ENCODE measurements around the gene TUBAL3. TPM values are rescaled to one million over a fixed set of nuclear protein-coding genes. Genes with fewer than 3 reads are reported as not detected.

The TUBAL3 gene
- total RNA-seq, 2 experiments from 2014 or later = not detected

- CTCF ChIA-PET = interaction anchor here (0.8 kb wide), 1 partner anchor 146 kb away, joined by 3 read pairs; no protein-coding TSS in a partner anchor
- POLR2A ChIA-PET = no interaction called here
These were observed 48.9 kb downstream of the TUBAL3 start for GRCh38 chr10:5355594-5356301.

- CTCF ChIA-PET = no interaction called here
These were observed 50.6 kb downstream of the TUBAL3 start for GRCh38 chr10:5354068-5354467.

DNA sequence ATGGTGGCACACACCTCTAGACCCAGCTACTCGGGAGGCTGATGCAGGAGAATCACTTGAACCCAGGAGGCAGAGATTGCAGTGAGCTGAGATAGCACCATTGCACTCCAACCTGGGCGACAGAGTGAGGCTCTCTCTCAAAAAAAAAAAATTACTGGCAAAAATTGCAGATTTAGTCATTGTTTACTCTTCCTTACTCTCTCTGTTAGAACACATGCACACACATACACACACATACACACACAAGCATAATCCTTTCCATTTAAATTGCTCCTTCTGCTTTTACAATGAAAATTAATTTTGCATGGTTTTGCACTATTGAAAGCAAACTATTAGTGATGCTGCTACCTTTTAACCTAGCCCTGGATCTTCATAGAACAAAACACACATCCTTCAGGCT is 55.3 kb downstream of the TUBAL3 start:
- ChIA-PET POLR2A (no interaction called here), CTCF (no interaction called here)

More at GRCh38 chr10:5354068-5354467, 50.6 kb downstream of the TUBAL3 start:
- POLR2A ChIA-PET = no interaction called here

- CTCF ChIA-PET = no interaction called here
- POLR2A ChIA-PET = no interaction called here
These were observed 57.7 kb downstream of the TUBAL3 start for GRCh38 chr10:5346881-5347280.

DNA sequence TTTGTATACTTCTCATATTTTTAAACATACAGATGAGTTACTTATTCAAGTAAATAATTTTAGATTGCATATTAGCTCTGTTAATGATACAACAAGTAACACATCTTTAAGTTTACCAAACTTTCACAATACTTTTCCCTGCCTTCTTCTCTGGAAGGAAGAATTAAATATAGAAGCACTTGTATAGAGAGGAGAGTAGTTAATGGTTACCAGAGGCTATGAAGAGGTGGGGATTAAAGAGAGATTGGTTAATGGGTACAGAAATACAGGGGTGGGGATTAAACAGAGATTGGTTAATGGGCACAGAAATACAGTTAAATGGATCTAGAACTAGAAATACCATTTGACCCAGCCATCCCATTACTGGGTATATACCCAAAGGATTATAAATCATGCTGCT is 59.9 kb downstream of the TUBAL3 start:
- CTCF ChIA-PET = no interaction called here
- POLR2A ChIA-PET = no interaction called here

DNA sequence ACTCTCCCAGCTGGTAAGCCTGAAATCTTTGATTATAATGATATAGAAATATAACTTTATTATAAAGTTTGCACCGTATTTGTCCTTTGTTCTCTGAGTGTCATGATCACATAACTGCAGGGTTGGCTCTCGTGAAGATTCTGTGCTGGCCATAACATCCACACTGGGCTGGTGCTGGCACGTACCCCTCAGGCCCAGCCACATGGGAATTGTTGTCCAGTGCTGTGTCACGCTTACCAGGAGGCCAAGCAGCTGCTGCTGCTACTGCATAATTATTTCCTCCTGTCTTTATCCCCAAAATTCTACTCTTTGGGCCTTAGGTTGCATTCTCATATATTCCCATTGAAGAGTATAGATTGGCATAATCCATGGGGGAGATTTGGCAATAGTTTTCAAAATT is 60.6 kb downstream of the TUBAL3 start:
- ChIA-PET CTCF (no interaction called here), POLR2A (no interaction called here)

GRCh38 chr10:5343561-5343960 is 61.1 kb downstream of the TUBAL3 start:
- ChIA-PET POLR2A (no interaction called here), CTCF (no interaction called here)

Other genes starting within 250 kb of the TUBAL3 start
- gene AKR1C8, start 219.7 kb downstream of the TUBAL3 start, total RNA-seq = not detected
- gene AKR1C4, start 208.0 kb downstream of the TUBAL3 start, total RNA-seq = not detected
- gene UCN3, start 39.9 kb downstream of the TUBAL3 start, total RNA-seq = not detected
- 10 to 100 TPM; 29.9 to 30.0 TPM for gene NET1, start 7.7 kb upstream of the TUBAL3 start, total RNA-seq
- gene CALML5, start 94.7 kb upstream of the TUBAL3 start, total RNA-seq = not detected
- not detected for gene CALML3, start 120.1 kb upstream of the TUBAL3 start, total RNA-seq

Data from activated CD8-positive, alpha-beta memory T cell treated with anti-CD3 and anti-CD28 coated beads for 36 hours (primary cell).